ENCODE results near the gene RUNX2.

Gene RUNX2

DNA sequence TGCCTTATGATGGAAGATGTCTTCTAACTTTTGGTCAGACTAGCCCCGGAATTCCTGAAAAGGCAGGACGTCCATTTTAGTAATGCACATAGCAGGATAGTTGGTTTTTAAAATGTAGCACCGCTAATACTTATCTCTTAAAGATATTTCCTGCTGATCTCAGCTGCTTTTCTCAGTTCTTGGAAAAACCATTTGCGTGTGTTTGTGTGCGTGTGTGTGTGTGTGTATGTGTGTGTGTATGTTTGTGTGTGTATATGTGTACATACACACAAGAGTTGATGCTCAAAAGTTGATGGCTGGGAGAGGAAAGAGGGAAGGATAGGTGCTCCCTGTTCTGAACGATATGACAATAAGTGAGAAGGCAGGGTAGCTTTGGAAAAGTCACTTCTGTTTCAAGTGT lies 111.3 kb downstream of the RUNX2 start:
- TF ChIP-seq, protein P1, sequence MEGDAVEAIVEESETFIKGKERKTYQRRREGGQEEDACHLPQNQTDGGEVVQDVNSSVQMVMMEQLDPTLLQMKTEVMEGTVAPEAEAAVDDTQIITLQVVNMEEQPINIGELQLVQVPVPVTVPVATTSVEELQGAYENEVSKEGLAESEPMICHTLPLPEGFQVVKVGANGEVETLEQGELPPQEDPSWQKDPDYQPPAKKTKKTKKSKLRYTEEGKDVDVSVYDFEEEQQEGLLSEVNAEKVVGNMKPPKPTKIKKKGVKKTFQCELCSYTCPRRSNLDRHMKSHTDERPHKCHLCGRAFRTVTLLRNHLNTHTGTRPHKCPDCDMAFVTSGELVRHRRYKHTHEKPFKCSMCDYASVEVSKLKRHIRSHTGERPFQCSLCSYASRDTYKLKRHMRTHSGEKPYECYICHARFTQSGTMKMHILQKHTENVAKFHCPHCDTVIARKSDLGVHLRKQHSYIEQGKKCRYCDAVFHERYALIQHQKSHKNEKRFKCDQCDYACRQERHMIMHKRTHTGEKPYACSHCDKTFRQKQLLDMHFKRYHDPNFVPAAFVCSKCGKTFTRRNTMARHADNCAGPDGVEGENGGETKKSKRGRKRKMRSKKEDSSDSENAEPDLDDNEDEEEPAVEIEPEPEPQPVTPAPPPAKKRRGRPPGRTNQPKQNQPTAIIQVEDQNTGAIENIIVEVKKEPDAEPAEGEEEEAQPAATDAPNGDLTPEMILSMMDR (IDR thresholded peaks at IDR 0.05; ENCODE audit: low read depth, low read length, missing control alignments) = no peak
- DNase-seq = no peak
- in situ Hi-C loops (cut with HindIII; ENCODE audit: low pct_ligation_motif_present, low sequenced_read_pairs) = loop anchor here (25.0 kb wide), 1 partner anchor 273 kb away; no protein-coding TSS in a partner anchor
- Histone ChIP-seq H3K27ac (peak overlapping the region; percentile 50), H3K4me3 (ENCODE audit: low read depth, low read length) (no peak overlapping the region), H3K36me3 (replicated peaks) (peaks cover 6% of the 10 kb centered on the region), H3K27me3 (replicated peaks) (no peaks in the 10 kb centered on the region)

DNA sequence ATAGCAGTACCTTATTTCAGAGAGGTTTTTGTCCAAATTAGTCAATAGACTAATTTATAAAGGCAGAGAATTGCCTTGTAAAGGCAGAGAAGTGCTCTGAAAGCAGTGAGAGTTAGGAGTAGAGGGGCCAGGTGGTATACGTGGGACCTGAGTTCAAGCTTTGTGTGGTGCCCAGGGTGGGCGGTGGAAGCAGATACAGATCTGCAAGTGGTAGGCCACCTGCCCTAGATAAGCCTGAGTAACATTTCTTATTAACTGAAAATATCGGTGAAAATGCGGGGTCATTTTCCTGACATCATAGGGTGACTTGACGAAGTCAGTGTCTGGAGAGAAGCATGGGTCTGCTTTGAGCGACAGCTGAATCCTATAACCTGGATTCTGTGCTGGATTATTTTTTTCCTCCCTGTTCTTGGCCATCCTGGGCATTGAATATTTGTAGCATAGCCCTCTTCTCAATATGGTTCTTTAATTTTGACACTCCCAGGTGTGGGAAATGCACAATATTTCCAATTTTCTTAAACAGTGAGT lies 111.8 kb downstream of the RUNX2 start:
- no peaks in the 10 kb centered on the region for H3K27me3 ChIP-seq (replicated peaks)
- no peak for DNase-seq
- no peak overlapping the region for H3K4me3 ChIP-seq (ENCODE audit: low read depth, low read length)
- TF ChIP-seq, protein P1 (IDR thresholded peaks at IDR 0.05; ENCODE audit: low read depth, low read length, missing control alignments) = no peak
- in situ Hi-C loops (cut with HindIII; ENCODE audit: low pct_ligation_motif_present, low sequenced_read_pairs) = loop anchor here (25.0 kb wide), 1 partner anchor 272 kb away; no protein-coding TSS in a partner anchor
- no peak overlapping the region for H3K27ac ChIP-seq
- H3K36me3 ChIP-seq (replicated peaks) = peaks cover 6% of the 10 kb centered on the region

DNA sequence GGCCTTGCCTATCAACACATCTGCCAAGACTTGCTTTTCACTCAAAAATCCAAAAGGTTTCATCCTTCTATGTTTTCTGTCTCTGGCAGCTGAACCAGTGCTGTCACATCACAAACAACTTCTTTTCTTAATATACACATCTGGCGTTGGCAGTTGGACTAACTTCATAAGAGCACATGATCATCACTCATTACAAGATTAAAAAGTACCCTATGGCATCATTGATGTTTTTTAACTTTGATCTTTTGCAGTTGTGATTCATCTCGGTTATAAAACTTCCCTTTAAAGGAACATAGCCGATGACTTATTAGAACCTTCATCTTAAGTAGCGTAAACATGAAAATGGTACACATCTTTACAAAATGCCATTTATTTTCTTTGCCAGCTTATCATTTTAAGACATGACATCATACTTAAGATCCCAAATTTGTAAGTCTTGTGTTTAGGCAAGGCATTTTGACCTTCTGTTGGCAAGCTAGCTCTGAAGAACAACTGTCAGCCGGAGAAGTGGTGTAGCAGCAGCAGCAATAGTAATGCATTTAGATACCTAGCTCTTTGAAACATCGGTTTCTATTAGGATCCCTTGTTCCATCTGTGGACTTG lies 113.8 kb downstream of the RUNX2 start:
- in situ Hi-C loops (cut with HindIII; ENCODE audit: low pct_ligation_motif_present, low sequenced_read_pairs) = loop anchor here (25.0 kb wide), 1 partner anchor 270 kb away; no protein-coding TSS in a partner anchor
- Histone ChIP-seq H3K4me3 (ENCODE audit: low read depth, low read length) (no peak overlapping the region), H3K27me3 (replicated peaks) (no peaks in the 10 kb centered on the region), H3K27ac (no peak overlapping the region), H3K36me3 (replicated peaks) (peaks cover 8% of the 10 kb centered on the region)
- DNase-seq = no peak
- TF ChIP-seq, protein P1 (IDR thresholded peaks at IDR 0.05; ENCODE audit: low read depth, low read length, missing control alignments) = no peak

DNA sequence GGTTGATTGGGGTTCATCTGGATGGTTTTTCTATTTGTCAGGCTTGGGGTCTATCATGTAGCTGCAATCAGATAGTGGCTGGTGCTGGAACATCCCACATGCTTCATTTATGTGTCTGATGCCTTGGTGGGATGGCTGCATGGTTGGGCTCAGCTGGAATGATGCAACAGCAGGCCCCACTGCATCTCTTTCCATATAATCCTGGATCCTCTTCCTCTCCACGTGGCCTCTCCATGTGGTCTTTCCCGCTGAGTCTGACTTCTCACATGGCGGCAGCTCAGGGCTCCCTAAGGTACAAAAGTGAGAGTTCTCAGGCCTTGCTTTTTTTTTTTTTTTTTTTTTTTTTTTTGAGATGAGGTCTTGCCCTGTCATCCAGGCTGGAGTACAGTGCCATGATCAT lies 114.6 kb downstream of the RUNX2 start:
- Histone ChIP-seq H3K4me3 (ENCODE audit: low read depth, low read length) (no peak overlapping the region), H3K27ac (no peak overlapping the region), H3K36me3 (replicated peaks) (peaks cover 8% of the 10 kb centered on the region), H3K27me3 (replicated peaks) (no peaks in the 10 kb centered on the region)
- no peak for DNase-seq
- in situ Hi-C loops (cut with HindIII; ENCODE audit: low pct_ligation_motif_present, low sequenced_read_pairs) = loop anchor here (25.0 kb wide), 1 partner anchor 270 kb away; no protein-coding TSS in a partner anchor
- TF ChIP-seq, protein P1 (IDR thresholded peaks at IDR 0.05; ENCODE audit: low read depth, low read length, missing control alignments) = no peak

DNA sequence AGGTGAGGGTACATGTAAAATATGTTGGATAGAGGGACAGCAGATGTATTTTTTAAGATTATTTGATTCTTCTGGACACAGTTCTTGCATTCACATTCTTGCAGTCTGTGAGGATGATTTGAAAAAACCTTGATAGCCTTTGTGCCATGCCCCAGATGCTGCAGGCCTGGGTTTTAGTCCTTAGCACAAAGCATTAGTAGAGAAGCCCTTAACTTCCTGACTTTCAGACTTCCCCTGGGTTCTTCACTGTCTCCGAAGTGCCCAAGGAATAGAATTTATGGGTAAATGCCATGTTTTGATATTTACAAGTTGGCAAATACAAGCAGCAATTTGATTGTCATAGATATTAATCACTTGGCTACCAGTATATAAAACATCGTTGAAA lies 117.2 kb downstream of the RUNX2 start:
- no peak for DNase-seq
- Histone ChIP-seq H3K36me3 (replicated peaks) (peaks cover 9% of the 10 kb centered on the region), H3K27ac (peak overlapping the region; percentile 55), H3K27me3 (replicated peaks) (no peaks in the 10 kb centered on the region), H3K4me3 (ENCODE audit: low read depth, low read length) (no peak overlapping the region)
- TF ChIP-seq, protein P1 (IDR thresholded peaks at IDR 0.05; ENCODE audit: low read depth, low read length, missing control alignments) = no peak
- in situ Hi-C loops (cut with HindIII; ENCODE audit: low pct_ligation_motif_present, low sequenced_read_pairs) = loop anchor here (25.0 kb wide), 1 partner anchor 267 kb away; no protein-coding TSS in a partner anchor
